NCI-H2196 (cell line): ENCODE results near the gene NACC1.

Source experiments
- DNase-seq: peaks from one replicate; lab custom pipeline; 2025; ENCODE audit not compliant: unreplicated experiment; lab: John Stamatoyannopoulos, UW

Gene NACC1

DNA sequence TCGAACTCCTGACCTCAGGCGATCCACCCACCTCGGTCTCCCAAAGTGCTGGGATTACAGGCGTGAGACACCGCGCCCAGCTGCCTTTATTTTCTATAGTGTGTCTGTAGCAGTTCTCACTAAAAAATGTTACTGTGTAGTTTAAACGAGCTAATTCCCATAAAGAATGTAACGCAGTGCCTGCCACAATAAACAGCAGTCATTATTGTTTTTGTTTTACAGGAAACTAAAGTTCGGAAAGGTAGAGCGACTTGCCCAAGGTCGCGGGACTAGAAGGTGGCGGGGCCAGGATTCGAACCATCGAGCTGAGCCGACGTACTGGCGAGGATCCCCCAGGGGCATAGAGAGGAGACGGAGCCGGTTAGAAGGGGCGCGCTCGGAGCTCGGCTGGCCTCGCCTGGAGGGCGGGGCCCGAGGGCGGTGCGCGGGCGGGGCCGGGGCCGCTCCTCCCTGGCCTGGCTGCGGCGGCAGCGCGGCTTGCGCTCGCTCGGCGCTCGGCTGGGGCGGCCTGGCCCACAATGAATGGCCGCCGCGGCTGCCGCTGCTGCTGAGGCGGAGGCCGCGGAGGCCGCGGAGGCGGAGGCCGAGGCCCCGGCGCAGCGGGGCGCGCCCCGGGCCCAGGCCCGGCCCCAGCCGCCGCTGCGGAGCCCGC lies at the start of gene NACC1:
NACC1 (plus strand) TSS at position 493 of the 652 bp plus-strand sequence. CDS start 16,944 bp downstream, outside the sequence.
- DNase-seq = peak; percentile 93

- no peak for DNase-seq
Measured at GRCh38 chr19:13069415-13070359, 48.4 kb upstream of the NACC1 start.

DNA sequence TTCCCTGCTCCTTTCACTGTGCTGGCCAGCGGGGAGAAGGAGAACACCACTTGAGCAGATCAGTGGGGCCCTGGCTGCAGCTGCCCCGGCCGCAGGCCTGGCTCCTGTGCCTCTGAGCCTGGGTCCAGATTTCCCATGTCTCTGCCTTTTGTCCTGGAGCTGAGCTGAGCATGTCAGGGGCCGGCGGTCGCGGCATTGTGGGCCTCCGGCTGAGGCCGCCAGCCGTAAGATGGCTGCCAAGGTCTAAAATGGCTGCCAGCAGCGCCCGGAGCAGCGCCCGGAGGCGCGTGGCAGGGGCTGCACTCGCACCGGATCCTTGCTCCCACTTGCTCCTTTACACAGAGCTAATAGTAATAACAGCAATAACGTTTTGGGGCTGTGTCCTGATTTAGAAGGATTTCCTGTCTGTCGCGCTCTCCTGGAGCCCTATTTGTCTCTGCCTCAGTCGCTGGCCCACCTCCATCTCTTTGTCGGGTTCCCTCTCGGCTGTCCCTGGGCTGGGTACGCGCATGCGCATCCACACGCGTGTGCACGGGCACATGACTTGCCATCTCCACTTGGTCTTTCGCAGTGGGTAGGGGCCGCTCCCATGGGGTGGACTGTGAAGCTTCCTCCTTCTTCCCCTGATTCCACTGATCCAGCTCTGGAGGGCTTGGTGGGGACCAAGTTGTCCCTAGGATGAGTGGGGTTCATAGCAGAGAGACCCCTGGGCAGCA lies 47.5 kb upstream of the NACC1 start:
- DNase-seq = no peak

DNA sequence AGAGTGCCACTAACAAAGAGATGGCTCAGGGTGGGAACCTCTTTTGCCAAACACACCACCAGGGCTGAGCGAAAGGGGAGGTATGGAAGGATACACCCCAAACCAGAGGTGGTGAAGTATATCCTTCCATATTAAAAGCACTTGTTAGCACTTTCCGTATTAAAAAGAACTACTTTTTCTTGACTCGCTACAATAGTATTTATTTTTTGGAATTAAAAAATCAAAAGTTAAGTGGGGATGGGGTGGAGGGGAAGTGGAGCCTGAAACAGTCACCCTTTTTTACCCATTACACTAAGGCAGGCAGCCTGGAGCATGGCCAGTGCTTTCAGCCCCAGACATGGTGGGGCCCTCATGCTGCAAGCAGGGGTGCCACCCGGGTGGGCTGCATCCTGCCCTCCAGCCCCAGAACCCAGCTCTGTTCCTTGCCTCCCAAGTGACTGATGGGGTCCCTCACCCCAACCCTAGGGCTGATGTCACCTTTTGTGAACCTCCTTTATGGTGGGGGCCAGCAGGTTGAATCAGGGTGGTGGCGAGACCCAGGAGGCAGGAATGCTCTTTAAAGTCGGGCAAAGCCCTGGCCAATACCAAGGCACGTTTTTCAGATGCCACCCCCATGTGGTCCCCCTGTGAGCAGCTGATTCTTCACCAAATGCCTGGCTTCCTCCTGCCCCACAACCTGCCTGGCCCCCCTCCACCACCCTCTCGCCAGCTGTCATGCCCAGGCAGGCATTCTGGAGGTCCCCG lies 46.4 kb upstream of the NACC1 start:
- no peak for DNase-seq

- DNase-seq = no peak
Measured at GRCh38 chr19:13072188-13072908, 45.7 kb upstream of the NACC1 start.

DNA sequence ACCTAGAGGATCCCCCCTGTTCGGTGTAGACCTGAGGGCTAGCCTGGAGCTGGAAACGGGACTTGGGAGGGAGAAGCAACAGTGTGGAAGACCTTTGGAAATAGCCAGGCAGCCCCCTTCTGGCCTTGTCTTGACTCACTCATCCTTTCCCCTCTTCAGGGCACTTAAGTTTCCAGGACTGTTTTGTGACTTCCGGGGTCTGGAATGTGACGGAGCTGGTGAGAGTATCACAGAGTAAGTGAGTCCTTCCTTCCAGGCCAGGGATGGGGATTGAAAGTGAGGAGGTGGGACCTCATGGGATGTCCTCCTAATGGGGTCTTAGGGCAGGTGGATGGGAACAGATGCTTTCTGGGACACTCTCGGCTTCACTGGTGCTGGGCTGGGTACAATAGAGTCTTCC lies 44.8 kb upstream of the NACC1 start:
- no peak for DNase-seq

DNA sequence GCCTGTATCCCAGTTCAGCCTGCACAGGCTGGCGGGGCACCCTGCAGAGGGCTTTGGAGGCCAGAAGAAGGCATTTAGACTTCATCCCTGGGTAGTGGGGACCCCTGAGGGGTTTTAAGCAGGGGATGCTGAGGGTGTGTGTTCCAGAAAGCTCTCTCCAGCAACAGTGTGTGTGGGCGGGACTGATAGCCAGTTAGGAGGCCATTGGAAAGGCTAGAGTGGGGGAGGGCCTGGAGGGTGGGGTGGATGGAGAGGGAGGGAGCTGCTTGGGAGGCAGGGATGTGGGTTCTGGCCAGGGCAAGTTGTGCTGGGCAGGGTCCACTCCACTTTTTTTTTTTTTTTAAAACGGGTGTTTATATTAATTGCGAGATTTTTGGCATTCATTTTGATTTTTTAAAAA lies 43.7 kb upstream of the NACC1 start:
- no peak for DNase-seq

DNA sequence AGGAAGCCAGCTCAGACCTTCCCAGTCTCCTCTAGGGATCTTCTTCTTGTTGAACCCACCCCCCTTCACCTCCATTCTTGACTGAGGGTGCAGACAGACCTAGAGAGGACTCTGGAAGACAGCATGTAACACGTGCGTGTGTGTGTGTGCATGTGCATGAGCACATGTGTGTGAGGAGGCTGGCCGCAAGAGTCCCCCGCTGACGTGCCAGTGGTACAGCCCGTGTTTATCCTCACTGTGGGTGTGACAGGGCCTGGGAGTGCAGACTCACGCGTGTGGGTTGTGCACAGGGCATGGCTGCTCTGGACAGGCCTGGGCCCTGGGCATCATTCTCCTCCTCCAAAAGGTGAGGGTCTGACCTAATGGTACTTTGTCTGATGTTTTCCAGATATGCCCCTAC lies 41.7 kb upstream of the NACC1 start:
- DNase-seq = no peak

- DNase-seq = no peak
Measured at GRCh38 chr19:13076787-13077186, 41.3 kb upstream of the NACC1 start.

DNA sequence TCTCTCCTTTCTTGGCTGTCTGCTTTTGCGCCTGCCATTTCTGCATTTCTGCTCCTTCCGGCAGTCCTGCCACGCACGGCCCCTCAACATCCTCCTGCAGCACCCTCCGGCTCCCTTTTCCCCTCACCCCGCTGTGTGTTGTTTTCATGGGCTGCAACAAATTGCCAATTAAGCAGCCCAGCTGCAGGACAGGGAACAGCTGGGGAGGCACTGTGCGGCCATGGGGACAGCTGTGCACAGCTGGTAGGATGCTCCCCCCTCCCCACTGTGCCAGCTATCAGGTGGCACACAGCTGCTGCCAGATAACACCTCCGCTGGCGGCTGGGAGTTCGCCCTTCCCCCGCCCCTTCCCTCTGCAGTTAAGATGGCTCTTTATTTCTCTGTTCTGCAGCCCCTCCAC lies 40.8 kb upstream of the NACC1 start:
- DNase-seq = no peak

- no peak for DNase-seq
Measured at GRCh38 chr19:13078381-13078780, 39.7 kb upstream of the NACC1 start.

GRCh38 chr19:13078897-13079541 lies 39.0 kb upstream of the NACC1 start:
- DNase-seq = peak; percentile 42

DNA sequence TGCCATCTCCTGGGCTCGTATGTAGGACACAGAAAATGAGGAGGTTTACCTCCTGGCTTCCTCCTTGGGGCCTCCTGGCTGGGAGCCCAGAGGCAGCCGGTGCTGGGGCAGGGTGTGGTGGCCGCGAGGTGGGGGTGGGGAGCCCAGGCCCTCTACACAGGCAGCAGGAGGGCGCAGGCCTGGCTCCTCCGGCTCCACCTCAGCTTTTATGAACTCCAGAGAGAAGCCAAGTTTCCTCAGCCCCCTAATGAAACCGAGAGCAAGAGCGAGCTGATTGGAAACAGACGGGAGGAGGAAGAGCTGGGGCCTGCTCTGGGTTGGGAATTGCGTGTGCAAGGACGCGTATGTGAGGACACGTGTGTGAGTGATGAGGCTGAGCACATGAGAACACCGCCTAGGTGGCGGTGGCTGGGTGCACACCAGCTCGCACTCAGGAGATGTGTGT lies 38.5 kb upstream of the NACC1 start:
- peak; percentile 35 for DNase-seq

DNA sequence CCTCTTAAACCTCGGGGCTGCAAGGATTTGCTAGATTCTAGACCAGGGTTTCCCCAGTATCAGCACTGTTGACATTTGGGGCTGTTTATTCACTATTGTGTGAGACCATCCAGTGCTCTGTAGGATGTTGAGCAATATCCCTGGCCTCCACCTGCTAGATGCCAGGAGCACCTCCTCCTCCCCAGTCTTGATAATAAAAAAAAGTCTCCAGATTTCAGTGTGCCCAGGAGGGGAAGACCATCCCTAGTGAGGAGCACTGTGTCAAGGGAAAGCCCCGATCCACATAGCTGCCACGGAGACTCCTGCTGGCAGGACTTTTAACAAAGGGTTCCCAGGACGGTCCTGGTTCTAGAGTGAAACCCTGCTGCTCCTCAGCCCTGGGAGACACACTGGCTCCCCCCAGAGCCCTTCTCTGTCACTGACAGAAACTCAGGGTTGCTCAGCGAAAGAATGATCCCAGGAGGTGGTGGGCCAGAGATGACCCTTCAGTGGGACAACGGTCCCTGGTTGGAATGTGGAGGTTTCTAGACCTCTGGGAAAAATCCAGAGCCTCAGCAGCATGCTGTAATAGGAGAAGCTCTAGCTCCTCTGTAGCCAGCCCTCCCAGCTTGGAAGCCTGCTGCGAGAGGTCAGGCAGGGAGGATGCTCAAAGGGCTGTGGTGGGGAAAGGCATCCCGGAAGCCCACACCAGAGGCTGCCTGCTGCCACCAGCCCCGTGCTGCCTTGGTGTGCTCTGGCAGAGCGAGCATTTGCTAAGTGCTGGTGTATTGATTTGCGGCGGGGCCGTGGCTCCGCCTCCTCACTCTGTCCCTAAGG lies 35.7 kb upstream of the NACC1 start:
- no peak for DNase-seq

- no peak for DNase-seq
Measured at GRCh38 chr19:13083008-13083404, 35.1 kb upstream of the NACC1 start.

DNA sequence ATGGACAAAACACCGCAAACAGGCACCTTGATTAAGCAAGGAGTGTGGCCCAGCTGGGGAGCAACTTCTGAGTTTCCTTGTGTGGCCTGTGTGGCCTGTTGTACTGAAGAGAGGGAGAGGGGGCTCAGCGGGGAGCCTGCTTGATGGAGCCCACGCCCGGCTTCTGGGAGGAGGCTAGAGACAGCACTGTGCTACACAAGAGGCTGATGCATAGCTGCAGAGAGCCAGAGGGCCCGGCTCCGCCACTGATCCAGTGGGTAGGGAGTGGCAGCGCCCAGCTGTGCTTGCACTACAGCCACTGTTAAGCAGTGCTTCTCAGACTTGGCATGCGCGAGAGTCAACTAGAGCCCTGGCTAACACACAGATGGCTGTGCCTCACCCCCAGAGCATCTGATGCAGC lies 34.4 kb upstream of the NACC1 start:
- DNase-seq = no peak

DNA sequence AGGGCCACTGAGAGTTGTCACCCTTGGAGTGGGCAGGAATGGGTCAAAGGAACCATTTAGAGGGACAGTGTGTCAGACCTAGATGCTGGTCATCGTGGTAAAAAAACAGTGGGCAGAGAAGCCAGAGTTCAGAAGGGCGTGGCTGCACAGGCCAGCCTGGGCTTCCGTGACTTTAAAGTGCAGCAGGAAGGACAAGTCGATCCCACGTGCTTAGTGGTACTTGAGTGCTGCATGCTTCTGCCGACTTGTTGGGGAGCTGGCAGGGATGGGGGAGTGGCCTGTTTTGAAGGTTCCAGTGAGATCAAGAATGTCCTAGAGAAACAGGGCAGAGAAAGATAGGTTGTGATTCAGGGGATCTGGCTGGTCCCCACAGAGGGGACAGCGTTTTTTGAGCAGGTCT lies 32.4 kb upstream of the NACC1 start:
- DNase-seq = no peak

GRCh38 chr19:13086341-13086740 lies 31.7 kb upstream of the NACC1 start:
- no peak for DNase-seq

GRCh38 chr19:13087295-13087694 lies 30.8 kb upstream of the NACC1 start:
- DNase-seq = no peak
